ENCODE results near the gene CYP4A22.

Gene CYP4A22

DNA sequence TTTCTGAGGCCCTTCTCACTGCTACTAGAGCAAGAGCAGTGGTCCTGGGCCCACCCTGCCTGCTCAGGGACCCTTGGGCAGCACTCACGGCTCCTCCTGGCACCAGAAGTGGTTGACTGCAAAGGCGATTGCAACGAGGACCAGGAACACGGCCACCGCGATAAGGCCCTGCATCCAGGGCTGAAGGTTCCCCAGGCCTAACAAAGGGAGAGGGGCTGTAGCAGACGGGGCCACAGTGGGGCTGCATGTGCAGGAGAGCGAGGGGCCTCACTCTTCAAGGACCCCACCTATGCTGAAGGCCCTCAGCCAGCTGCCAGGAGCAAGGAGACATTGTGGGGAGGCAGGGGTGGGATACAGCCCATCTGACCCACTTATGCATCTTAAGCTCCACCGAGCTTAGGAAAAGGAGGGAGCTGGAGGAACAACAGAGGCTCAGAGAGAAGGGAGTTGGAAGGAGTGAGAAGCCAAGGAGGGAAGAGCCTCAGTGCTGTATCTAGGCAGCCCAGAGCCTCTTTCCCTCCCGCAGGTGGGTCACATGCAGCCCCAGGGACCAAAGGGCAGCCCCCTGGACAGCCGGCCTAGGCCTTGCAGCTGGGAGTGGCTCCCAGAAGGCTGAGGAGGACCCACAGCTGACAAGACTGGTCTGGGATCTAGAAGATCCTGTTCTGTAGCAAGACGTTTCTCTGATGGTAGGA lies 50.1 kb downstream of the CYP4A22 start:
- TF ChIP-seq, protein P1, sequence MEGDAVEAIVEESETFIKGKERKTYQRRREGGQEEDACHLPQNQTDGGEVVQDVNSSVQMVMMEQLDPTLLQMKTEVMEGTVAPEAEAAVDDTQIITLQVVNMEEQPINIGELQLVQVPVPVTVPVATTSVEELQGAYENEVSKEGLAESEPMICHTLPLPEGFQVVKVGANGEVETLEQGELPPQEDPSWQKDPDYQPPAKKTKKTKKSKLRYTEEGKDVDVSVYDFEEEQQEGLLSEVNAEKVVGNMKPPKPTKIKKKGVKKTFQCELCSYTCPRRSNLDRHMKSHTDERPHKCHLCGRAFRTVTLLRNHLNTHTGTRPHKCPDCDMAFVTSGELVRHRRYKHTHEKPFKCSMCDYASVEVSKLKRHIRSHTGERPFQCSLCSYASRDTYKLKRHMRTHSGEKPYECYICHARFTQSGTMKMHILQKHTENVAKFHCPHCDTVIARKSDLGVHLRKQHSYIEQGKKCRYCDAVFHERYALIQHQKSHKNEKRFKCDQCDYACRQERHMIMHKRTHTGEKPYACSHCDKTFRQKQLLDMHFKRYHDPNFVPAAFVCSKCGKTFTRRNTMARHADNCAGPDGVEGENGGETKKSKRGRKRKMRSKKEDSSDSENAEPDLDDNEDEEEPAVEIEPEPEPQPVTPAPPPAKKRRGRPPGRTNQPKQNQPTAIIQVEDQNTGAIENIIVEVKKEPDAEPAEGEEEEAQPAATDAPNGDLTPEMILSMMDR (conservative IDR thresholded peaks at IDR 0.05; ENCODE audit: low read length): no peak
- DNase-seq (ENCODE audit: low read depth): no peak
- no peak overlapping the region for H3K4me3 ChIP-seq (ENCODE audit: low read length)

DNA sequence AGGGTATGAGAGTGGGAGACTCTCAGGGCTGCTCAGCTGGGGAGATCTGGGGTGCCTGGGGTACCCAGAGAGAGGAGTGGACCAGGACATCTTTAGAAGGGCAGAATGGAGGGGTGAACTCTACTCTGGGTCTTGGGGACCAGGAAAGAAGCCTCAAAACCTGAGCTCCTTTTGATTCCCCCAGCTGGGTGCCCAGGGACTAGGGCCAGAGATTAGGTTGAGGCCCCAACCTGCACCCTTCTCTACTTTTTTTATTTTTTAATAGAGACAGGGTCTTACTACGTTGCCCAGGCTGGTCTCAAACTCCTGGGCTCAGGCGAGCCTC lies 50.6 kb downstream of the CYP4A22 start:
- no peak for DNase-seq (ENCODE audit: low read depth)
- no peak overlapping the region for H3K4me3 ChIP-seq (ENCODE audit: low read length)
- TF ChIP-seq, protein P1 (conservative IDR thresholded peaks at IDR 0.05; ENCODE audit: low read length): no peak

DNA sequence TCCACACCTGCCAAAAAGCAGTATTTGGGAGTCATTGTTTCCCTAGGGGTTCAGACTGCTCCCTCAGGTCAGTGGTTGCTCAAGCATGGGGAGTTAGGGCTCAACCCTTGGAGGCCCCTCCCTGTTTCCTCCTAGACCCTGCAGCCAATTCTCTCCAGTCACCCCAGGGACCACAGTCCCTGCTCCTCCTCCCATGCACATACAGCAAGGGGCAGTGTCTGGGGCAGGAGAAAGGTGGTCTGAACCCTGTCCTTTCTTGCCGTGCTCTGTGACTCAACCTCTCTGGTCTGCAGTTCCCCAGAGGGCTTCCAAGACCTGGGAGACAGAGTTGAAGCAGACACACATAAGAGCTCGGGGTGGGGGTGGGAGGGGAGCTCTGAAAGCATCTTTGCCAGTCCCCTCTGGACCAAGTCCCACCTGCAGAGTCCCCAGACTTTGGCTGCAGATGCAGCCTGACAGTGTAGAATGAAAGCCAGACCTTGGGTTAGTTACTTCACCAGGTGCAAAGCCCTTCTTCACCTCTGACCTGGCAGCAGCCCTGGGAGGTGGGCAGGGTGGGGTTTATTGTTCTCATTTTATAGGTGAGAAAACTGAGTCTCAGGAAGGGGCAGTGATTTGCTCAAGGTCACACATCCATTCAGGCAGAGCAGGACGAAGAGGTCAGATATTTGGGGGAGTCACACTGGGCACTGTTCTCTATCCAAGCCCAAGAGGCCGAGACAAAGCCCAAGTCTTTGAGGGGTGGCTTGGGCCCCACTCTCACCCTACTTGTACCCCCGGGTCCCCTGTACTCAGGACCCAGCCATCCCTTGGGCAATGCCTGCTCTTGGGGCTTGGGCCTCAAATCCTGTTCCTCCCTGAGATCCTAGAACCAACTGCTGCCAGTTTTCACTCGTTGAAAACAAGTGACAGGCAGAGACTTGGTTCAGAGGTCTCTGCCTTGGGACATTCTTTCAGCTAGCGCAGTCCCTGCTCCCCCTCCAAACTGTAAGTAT lies 51.8 kb downstream of the CYP4A22 start:
- DNase-seq (ENCODE audit: low read depth): no peak
- H3K4me3 ChIP-seq (ENCODE audit: low read length): no peak overlapping the region
- TF ChIP-seq, protein P1 (conservative IDR thresholded peaks at IDR 0.05; ENCODE audit: low read length): no peak

DNA sequence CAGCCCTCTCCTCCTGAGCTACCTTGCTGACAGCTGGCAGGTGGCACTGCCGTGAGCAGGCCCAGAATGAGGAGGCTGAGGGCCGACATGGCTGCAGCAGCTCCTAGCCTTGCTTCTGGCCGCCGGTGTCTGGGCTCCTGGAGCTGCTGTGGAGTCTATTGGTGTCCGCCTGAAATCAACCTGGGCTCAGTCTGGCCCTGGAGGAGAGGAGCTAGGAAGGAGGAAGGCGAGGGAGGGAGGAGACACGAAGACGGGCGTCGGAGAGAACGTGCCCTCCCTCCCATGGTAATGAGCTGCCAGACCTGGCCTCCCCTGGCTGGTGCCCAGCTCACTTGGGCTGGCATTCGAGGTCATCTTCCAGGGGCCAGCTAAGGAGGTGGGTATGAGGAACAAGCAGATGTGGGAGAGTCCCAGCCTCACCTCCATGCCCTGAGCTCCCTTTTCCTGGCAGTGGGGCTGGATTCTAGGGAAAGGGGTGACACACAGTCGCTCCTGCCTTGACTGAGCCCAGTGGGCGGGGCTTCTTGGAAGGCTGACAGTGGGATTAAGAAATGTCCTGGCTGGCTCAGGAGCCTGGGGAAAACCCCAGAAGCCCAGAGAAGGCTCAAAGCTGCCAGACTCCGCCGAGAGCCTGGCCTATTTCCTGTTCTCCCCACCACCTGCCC lies 52.7 kb downstream of the CYP4A22 start, which contains the start of gene PDZK1IP1:
PDZK1IP1 (minus strand) TSS at position 193 of the 665 bp plus-strand sequence; CDS start at position 89, 104 bp downstream.
- TF ChIP-seq, protein P1 (conservative IDR thresholded peaks at IDR 0.05; ENCODE audit: low read length): no peak
- peak; percentile 86 for DNase-seq (ENCODE audit: low read depth)

DNA sequence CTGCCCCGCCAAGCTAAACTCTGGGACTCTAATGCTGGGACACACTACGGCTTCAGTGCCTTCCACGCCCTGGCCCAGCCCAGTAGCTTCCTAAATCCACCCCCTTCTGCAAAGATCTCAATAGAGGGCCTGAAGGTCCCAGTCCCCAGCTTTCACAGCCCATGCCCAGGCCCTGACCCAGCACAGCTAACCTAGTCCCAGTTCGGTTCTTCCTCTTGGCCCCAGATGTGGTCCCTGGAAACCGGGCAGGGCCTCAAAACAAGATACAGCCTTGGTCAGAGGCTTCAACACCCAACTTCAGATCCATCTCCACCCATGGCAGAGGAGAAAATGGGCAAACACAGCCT lies 53.2 kb downstream of the CYP4A22 start:
- TF ChIP-seq, protein P1 (conservative IDR thresholded peaks at IDR 0.05; ENCODE audit: low read length): no peak
- no peak for DNase-seq (ENCODE audit: low read depth)

More for the DNA sequence above, 52.7 kb downstream of the CYP4A22 start, which contains the start of gene PDZK1IP1:
- H3K4me3 ChIP-seq (ENCODE audit: low read length): no peak within 1 kb of the TSS

DNA sequence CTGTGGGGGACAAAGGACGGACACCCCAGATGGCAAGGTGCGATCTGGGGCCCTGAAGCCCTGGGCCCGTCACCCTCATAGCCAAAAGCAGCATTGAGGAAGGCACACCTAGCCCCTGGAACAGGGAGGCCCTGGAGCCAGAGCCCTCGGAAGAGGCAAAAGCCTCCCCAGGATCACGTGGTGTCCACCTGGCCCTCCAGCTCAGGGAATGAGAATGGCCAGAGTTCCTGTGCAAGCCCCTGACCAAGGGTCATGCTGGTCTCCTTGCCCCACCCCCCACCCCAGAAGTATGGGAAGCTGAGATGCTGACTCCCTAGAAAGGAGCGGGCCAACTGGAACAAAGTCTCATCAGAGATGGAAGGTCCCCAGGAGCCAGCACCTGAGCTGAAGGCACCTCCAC lies 53.6 kb downstream of the CYP4A22 start:
- no peak for DNase-seq (ENCODE audit: low read depth)
- TF ChIP-seq, protein P1 (conservative IDR thresholded peaks at IDR 0.05; ENCODE audit: low read length): no peak
- H3K4me3 ChIP-seq (ENCODE audit: low read length): no peak overlapping the region

More for the DNA sequence above, 53.2 kb downstream of the CYP4A22 start:
- no peak overlapping the region for H3K4me3 ChIP-seq (ENCODE audit: low read length)
